ENCODE measurements around the gene OR13A1. TPM values are rescaled to one million over a fixed set of nuclear protein-coding genes. Genes with fewer than 3 reads are reported as not detected.

OR13A1 gene
- total RNA-seq, 1 donor from 2014 or later: not detected

GRCh38 chr10:45325116-45325515 lies 9.7 kb upstream of the OR13A1 start:
- Mint-ChIP-seq H3K27ac (ENCODE audit: unreplicated experiment) (no peak overlapping the region), H3K9me3 (ENCODE audit: unreplicated experiment) (no peaks in the 10 kb centered on the region)

GRCh38 chr10:45319702-45320101 lies 4.3 kb upstream of the OR13A1 start:
- H3K27me3 Mint-ChIP-seq (ENCODE audit: unreplicated experiment): no peaks in the 10 kb centered on the region
- TF ChIP-seq CTCF (IDR thresholded peaks at IDR 0.05; ENCODE audit: unreplicated experiment): no peak
- H3K27ac Mint-ChIP-seq (ENCODE audit: unreplicated experiment): no peak overlapping the region
- H3K4me3 Mint-ChIP-seq (ENCODE audit: unreplicated experiment): no peak overlapping the region
- no peaks in the 10 kb centered on the region for H3K9me3 Mint-ChIP-seq (ENCODE audit: unreplicated experiment)
- DNase-seq (ENCODE audit: low spot score): no peak
- H3K4me1 Mint-ChIP-seq (ENCODE audit: unreplicated experiment): no peaks in the 10 kb centered on the region
- H3K36me3 Mint-ChIP-seq (ENCODE audit: low read depth, unreplicated experiment): no peaks in the 10 kb centered on the region

More at GRCh38 chr10:45325116-45325515, 9.7 kb upstream of the OR13A1 start:
- H3K27me3 Mint-ChIP-seq (ENCODE audit: unreplicated experiment): peaks cover 2% of the 10 kb centered on the region
- H3K4me1 Mint-ChIP-seq (ENCODE audit: unreplicated experiment): no peaks in the 10 kb centered on the region
- no peak for DNase-seq (ENCODE audit: low spot score)
- H3K36me3 Mint-ChIP-seq (ENCODE audit: low read depth, unreplicated experiment): no peaks in the 10 kb centered on the region
- no peak overlapping the region for H3K4me3 Mint-ChIP-seq (ENCODE audit: unreplicated experiment)
- no peak for TF ChIP-seq CTCF (IDR thresholded peaks at IDR 0.05; ENCODE audit: unreplicated experiment)

GRCh38 chr10:45313264-45313873 lies 2.0 kb downstream of the OR13A1 start:
- DNase-seq (ENCODE audit: low spot score): no peak
- TF ChIP-seq CTCF (IDR thresholded peaks at IDR 0.05; ENCODE audit: unreplicated experiment): no peak
- Mint-ChIP-seq H3K9me3 (ENCODE audit: unreplicated experiment) (no peaks in the 10 kb centered on the region), H3K27me3 (ENCODE audit: unreplicated experiment) (no peaks in the 10 kb centered on the region), H3K27ac (ENCODE audit: unreplicated experiment) (no peak overlapping the region), H3K36me3 (ENCODE audit: low read depth, unreplicated experiment) (no peaks in the 10 kb centered on the region), H3K4me3 (ENCODE audit: unreplicated experiment) (no peak overlapping the region), H3K4me1 (ENCODE audit: unreplicated experiment) (no peaks in the 10 kb centered on the region)

- Mint-ChIP-seq H3K4me3 (ENCODE audit: unreplicated experiment) (no peak overlapping the region), H3K27ac (ENCODE audit: unreplicated experiment) (no peak overlapping the region)
- DNase-seq (ENCODE audit: low spot score): no peak
Observed at GRCh38 chr10:45308707-45309106, 6.7 kb downstream of the OR13A1 start.

More at GRCh38 chr10:45308707-45309106, 6.7 kb downstream of the OR13A1 start:
- no peaks in the 10 kb centered on the region for H3K27me3 Mint-ChIP-seq (ENCODE audit: unreplicated experiment)
- H3K4me1 Mint-ChIP-seq (ENCODE audit: unreplicated experiment): no peaks in the 10 kb centered on the region
- no peaks in the 10 kb centered on the region for H3K9me3 Mint-ChIP-seq (ENCODE audit: unreplicated experiment)
- no peak for TF ChIP-seq CTCF (IDR thresholded peaks at IDR 0.05; ENCODE audit: unreplicated experiment)
- H3K36me3 Mint-ChIP-seq (ENCODE audit: low read depth, unreplicated experiment): no peaks in the 10 kb centered on the region

Measured in endothelial cell (in vitro differentiated cells).